A673 (cell line): ENCODE measurements around the gene MSH5.

Experiments
- CTCF ChIP-seq: fragments of 300-800, 200-600 bp; sonication (generic); conservative IDR thresholded peaks from 2 replicates; pipeline ENCODE4 v1.5.1; 2017; ENCODE audit warnings: low read depth, mild to moderate bottlenecking, antibody characterized with exemption, low read length, moderate library complexity, mixed read lengths
- EZH2 ChIP-seq: fragments of 200-600 bp; sonication (generic); IDR thresholded peaks from 2 replicates; pipeline ENCODE4 v1.6.1; 2017; ENCODE audit warnings: borderline replicate concordance, low read depth, mild to moderate bottlenecking, mixed read lengths, antibody characterized with exemption, low read length; ENCODE audit not compliant: poor library complexity, severe bottlenecking

GRCh38 chr6:31797588-31797987 is 57.8 kb downstream of the MSH5 start:
- no peak for TF ChIP-seq CTCF
- TF ChIP-seq EZH2, result no peak
